Gastrocnemius medialis (tissue), 4 donors: Measurements from ENCODE around the gene TBCCD1. TPM values are rescaled to one million over a fixed set of nuclear protein-coding genes. Genes with fewer than 3 reads are reported as not detected.

Source experiments
- ATAC-seq, 2 donors: fragments of 150-250 bp; one replicate each; pipeline ENCODE4 v1.9.1; 2016
- DNase-seq, 2 donors: peaks; one replicate each; pipeline ENCODE4 v3.0.0-alpha.2; 2019
- H3K27ac ChIP-seq, 4 donors: fragments of 200-600 bp; sonication (generic); 1 replicate in 1 of 4; 2 replicates in 3 of 4; pipeline ENCODE4 v1.5.1; 2016 to 2018; ENCODE audit warnings: mild to moderate bottlenecking in 2 of 4, moderate library complexity in 1 of 4
- H3K27me3 ChIP-seq, 3 donors: fragments of 200-600 bp; sonication (generic) in 2 of 3; 1 replicate in 1 of 3; 2 replicates in 2 of 3; pipeline versions ENCODE4 v1.5.1 to v1.6.0; 2016 to 2019; ENCODE audit warnings: mild to moderate bottlenecking in 1 of 3, moderate library complexity in 1 of 3
- H3K36me3 ChIP-seq, 2 donors: fragments of 200-600 bp; sonication (generic) in 1 of 2; one replicate each; pipeline ENCODE4 v1.5.1; 2017 to 2018
- H3K4me1 ChIP-seq, 2 donors: fragments of 200-600 bp; sonication (generic) in 1 of 2; one replicate each; pipeline ENCODE4 v1.5.1; 2016 to 2017; ENCODE audit warnings: mild to moderate bottlenecking in 2 of 2
- H3K4me3 ChIP-seq, 4 donors: fragments of 200-600 bp; sonication (generic) in 3 of 4; 1 replicate in 1 of 4; 2 replicates in 3 of 4; pipeline ENCODE4 v1.5.1; 2016 to 2019; ENCODE audit warnings: mild to moderate bottlenecking in 2 of 4
- H3K9me3 ChIP-seq, 3 donors: fragments of 200-600 bp; sonication (generic) in 2 of 3; 1 replicate in 1 of 3; 2 replicates in 2 of 3; pipeline ENCODE4 v1.5.1; 2016 to 2019
- CTCF ChIP-seq, 5 experiments: fragments of 450-650 bp in 3 of 5; fragments of 200-600 bp in 2 of 5; sonication (generic) in 2 of 5; IDR thresholded peaks in 4 of 5; conservative IDR thresholded peaks in 1 of 5; 1 replicate in 4 of 5; 2 replicates in 1 of 5; pipeline ENCODE4 v1.5.1; 2016 to 2019; ENCODE audit warnings: antibody characterized with exemption in 5 of 5, mild to moderate bottlenecking in 3 of 5, moderate library complexity in 3 of 5
- POLR2A ChIP-seq, 2 donors: fragments of 450-650 bp; IDR thresholded peaks; one replicate each; pipeline ENCODE4 v1.6.1; 2017; ENCODE audit warnings: antibody characterized with exemption in 2 of 2, mild to moderate bottlenecking in 2 of 2, moderate library complexity in 2 of 2
- in situ Hi-C, 4 donors: fragments of 200-750 bp; cut with MboI; loops; one replicate each; pipeline versions ENCODE4 v1.15.0 to v1.8.0; 2017; ENCODE audit warnings: low sequenced_read_pairs in 4 of 4
- intact Hi-C: fragments of 100-400 bp; cut with DNase I; formaldehyde crosslinking; loops from one replicate; pipeline ENCODE4 v1.15.1; 2023; ENCODE audit warnings: low total_unique reads
- total RNA-seq, 4 donors: library from RNA; depleted of rRNA; stranded (reverse); fragments of >200 nt; gene quantifications; one replicate each; pipeline versions ENCODE4 v1.1.0 to v1.2.3, GENCODE V29; 2016

Gene TBCCD1
- total RNA-seq, 4 donors from 2014 or later = 7.3 to 10.7 (median 8.0) TPM

- no peak overlapping the region for H3K27ac ChIP-seq
- H3K9me3 ChIP-seq = no peaks in the 10 kb centered on the region
- intact Hi-C loops (no loop called here), in situ Hi-C loops (no loop called here)
- H3K4me3 ChIP-seq = no peak overlapping the region
- DNase-seq (no peak), ATAC-seq (no peak)
- no peak for TF ChIP-seq CTCF (IDR thresholded peaks at IDR 0.05 in 4 of 5, conservative IDR thresholded peaks at IDR 0.05 in 1 of 5)
- no peak for TF ChIP-seq POLR2A (IDR thresholded peaks at IDR 0.05)
- H3K36me3 ChIP-seq = peaks cover 0 to 95% of the 10 kb centered on the region in 2 donors
- H3K27me3 ChIP-seq = no peaks in the 10 kb centered on the region
- no peaks in the 10 kb centered on the region for H3K4me1 ChIP-seq
These were observed 13.6 kb upstream of the TBCCD1 start for GRCh38 chr3:186580785-186581184.

GRCh38 chr3:186577521-186577920 is 10.4 kb upstream of the TBCCD1 start:
- no peaks in the 10 kb centered on the region for H3K27me3 ChIP-seq
- no peaks in the 10 kb centered on the region for H3K9me3 ChIP-seq
- H3K4me1 ChIP-seq = no peaks in the 10 kb centered on the region
- no peak overlapping the region for H3K4me3 ChIP-seq
- no peak for DNase-seq
- in situ Hi-C loops (no loop called here), intact Hi-C loops (no loop called here)
- H3K36me3 ChIP-seq = peaks cover 0 to 88% of the 10 kb centered on the region in 2 donors
- TF ChIP-seq CTCF (IDR thresholded peaks at IDR 0.05 in 4 of 5, conservative IDR thresholded peaks at IDR 0.05 in 1 of 5) (no peak), POLR2A (IDR thresholded peaks at IDR 0.05) (no peak)
- H3K27ac ChIP-seq = no peak overlapping the region
- no peak for ATAC-seq

GRCh38 chr3:186571644-186572013 is 4.5 kb upstream of the TBCCD1 start:
- Histone ChIP-seq H3K4me1 (peaks cover 18 to 26% of the 10 kb centered on the region in 2 donors), H3K27me3 (no peaks in the 10 kb centered on the region), H3K4me3 (peak overlapping the region in 3 of 4 donors; percentile 81 to 99 (median 92)), H3K36me3 (peaks cover 0 to 41% of the 10 kb centered on the region in 2 donors), H3K27ac (no peak overlapping the region), H3K9me3 (no peaks in the 10 kb centered on the region)
- intact Hi-C loops (loop anchor here (2.0 to 5.0 kb wide), 3 partner anchors 211 to 629 kb away; partner anchors contain the start of genes EIF4A2 and ETV5), in situ Hi-C loops (loop anchor here in 2 of 4 donors (25.0 kb wide), 4 partner anchors 216 to 984 kb away; partner anchors contain the start of genes EIF4A2 (in 1 of the 2), ETV5 (in 1 of the 2) and SENP2 (in 1 of the 2))
- DNase-seq (no peak), ATAC-seq (no peak)
- no peak for TF ChIP-seq CTCF (IDR thresholded peaks at IDR 0.05 in 4 of 5, conservative IDR thresholded peaks at IDR 0.05 in 1 of 5)
- TF ChIP-seq POLR2A (IDR thresholded peaks at IDR 0.05) = no peak

GRCh38 chr3:186570941-186571643 is 4.0 kb upstream of the TBCCD1 start:
- in situ Hi-C loops (loop anchor here in 2 of 4 donors (25.0 kb wide), 4 partner anchors 216 to 984 kb away; partner anchors contain the start of genes EIF4A2 (in 1 of the 2), ETV5 (in 1 of the 2) and SENP2 (in 1 of the 2)), intact Hi-C loops (loop anchor here (2.0 to 5.0 kb wide), 3 partner anchors 212 to 629 kb away; partner anchors contain the start of genes EIF4A2 and ETV5)
- DNase-seq (no peak), ATAC-seq (no peak)
- H3K27me3 ChIP-seq = no peaks in the 10 kb centered on the region
- TF ChIP-seq POLR2A (IDR thresholded peaks at IDR 0.05) (no peak), CTCF (IDR thresholded peaks at IDR 0.05 in 4 of 5, conservative IDR thresholded peaks at IDR 0.05 in 1 of 5) (no peak)
- H3K36me3 ChIP-seq = peaks cover 0 to 35% of the 10 kb centered on the region in 2 donors
- H3K4me1 ChIP-seq = peaks cover 23 to 31% of the 10 kb centered on the region in 2 donors
- peak overlapping the region; percentile 90 to 97 (median 94) for H3K27ac ChIP-seq
- H3K9me3 ChIP-seq = no peaks in the 10 kb centered on the region
- peak overlapping the region; percentile 81 to 99 (median 93) for H3K4me3 ChIP-seq
